SK-N-SH (cell line): Measurements from ENCODE around the gene SLC34A1. TPM values are rescaled to one million over a fixed set of nuclear protein-coding genes. Genes with fewer than 3 reads are reported as not detected.

Source experiments
- CTCF ChIA-PET: fragments of 300-600, 350-600 bp; formaldehyde crosslinking; extraction: SDS; loops from one replicate; lab custom pipeline; 2021; lab: Yijun Ruan, JAX
- POLR2A ChIA-PET: fragments of 350-600 bp; sonication (Branson Sonifier 250); formaldehyde crosslinking; extraction: SDS; loops from one replicate; lab custom pipeline; 2020; ENCODE audit warnings: antibody characterized with exemption, inconsistent platforms; lab: Yijun Ruan, JAX
- DNase-seq: peaks from one replicate; pipeline ENCODE4 v3.0.0; 2012
- H2AFZ ChIP-seq: fragments of 200-600 bp; sonication (generic); 2 replicates; pipeline ENCODE4 v1.8.1; 2016; ENCODE audit warnings: antibody characterized with exemption, mild to moderate bottlenecking, low read depth
- H3F3A ChIP-seq: fragments of 200-600 bp; sonication (generic); replicated peaks from 2 replicates; pipeline ENCODE3; 2016; ENCODE audit warnings: antibody characterized with exemption, mild to moderate bottlenecking; ENCODE audit not compliant: insufficient read depth
- H3K27ac ChIP-seq, 2 experiments: fragments of 200-500 bp in 1 of 2; fragments of 200-600 bp in 1 of 2; sonication (Bioruptor generic) in 1 of 2; sonication (generic), shearing (Covaris generic) in 1 of 2; 2 replicates each; pipeline versions ENCODE4 v1.5.1 to v1.6.1; 2014 to 2016; ENCODE audit warnings: low read depth in 2 of 2, inconsistent platforms in 1 of 2, low read length in 1 of 2, mild to moderate bottlenecking in 1 of 2, mixed read lengths in 1 of 2
- H3K27me3 ChIP-seq: fragments of 200-600 bp; sonication (generic), shearing (Covaris generic); 2 replicates; pipeline ENCODE4 v1.6.1; 2016; ENCODE audit warnings: mixed run types; ENCODE audit not compliant: insufficient read depth
- H3K36me3 ChIP-seq, 2 experiments: fragments of 200-500 bp in 1 of 2; fragments of 200-600 bp in 1 of 2; sonication (Bioruptor generic) in 1 of 2; sonication (generic) in 1 of 2; replicated peaks in 1 of 2; 2 replicates each; pipeline versions ENCODE3 to v1.5.1; 2014 to 2016; ENCODE audit warnings: low read length in 1 of 2, mild to moderate bottlenecking in 1 of 2; ENCODE audit not compliant: insufficient read depth in 2 of 2, control insufficient read depth in 1 of 2
- H3K4me1 ChIP-seq, 2 experiments: fragments of 200-500 bp in 1 of 2; fragments of 200-600 bp in 1 of 2; sonication (Bioruptor generic) in 1 of 2; sonication (generic), shearing (Covaris generic) in 1 of 2; 2 replicates each; pipeline versions ENCODE4 v1.5.1 to v1.6.1; 2014 to 2016; ENCODE audit warnings: low read depth in 1 of 2, low read length in 1 of 2, mixed run types in 1 of 2; ENCODE audit not compliant: insufficient read depth in 2 of 2, control insufficient read depth in 1 of 2
- H3K4me2 ChIP-seq: fragments of 200-600 bp; sonication (generic), shearing (Covaris generic); 2 replicates; pipeline ENCODE4 v1.6.1; 2017; ENCODE audit warnings: mixed run types
- H3K4me3 ChIP-seq, 2 experiments: fragments of 200-500 bp in 1 of 2; fragments of 200-600 bp in 1 of 2; sonication (Bioruptor generic) in 1 of 2; sonication (generic), shearing (Covaris generic) in 1 of 2; 2 replicates each; pipeline versions ENCODE4 v1.5.1 to v1.8.1; 2014 to 2016; ENCODE audit warnings: low read depth in 2 of 2, inconsistent platforms in 1 of 2, low read length in 1 of 2, mild to moderate bottlenecking in 1 of 2, mixed read lengths in 1 of 2, moderate library complexity in 1 of 2
- H3K79me2 ChIP-seq: fragments of 200-600 bp; sonication (generic); 2 replicates; pipeline ENCODE4 v1.8.1; 2017; ENCODE audit warnings: mild to moderate bottlenecking; ENCODE audit not compliant: insufficient read depth
- H3K9ac ChIP-seq: fragments of 200-600 bp; sonication (generic); 2 replicates; pipeline ENCODE4 v1.6.1; 2017; ENCODE audit warnings: mixed run types
- H3K9me2 ChIP-seq: fragments of 200-600 bp; sonication (generic); 2 replicates; pipeline ENCODE4 v1.6.1; 2017; ENCODE audit warnings: mixed run types
- H3K9me3 ChIP-seq: fragments of 200-600 bp; sonication (generic); 2 replicates; pipeline ENCODE4 v1.6.1; 2017; ENCODE audit warnings: mixed run types, mild to moderate bottlenecking, moderate library complexity
- H4K20me1 ChIP-seq: fragments of 200-600 bp; sonication (generic); 2 replicates; pipeline ENCODE4 v1.6.1; 2017; ENCODE audit warnings: mild to moderate bottlenecking, mixed run types; ENCODE audit not compliant: insufficient read depth
- GATA2 ChIP-seq: sonication (generic); formaldehyde crosslinking; IDR thresholded peaks from 2 replicates; pipeline ENCODE4 v1.5.0; 2020; ENCODE audit warnings: mild to moderate bottlenecking, missing genetic modification reagents
- MXI1 ChIP-seq: IDR thresholded peaks from 2 replicates; pipeline ENCODE4 v1.6.1; 2012; ENCODE audit warnings: mild to moderate bottlenecking, low read depth, low read length, improper control_type of control experiment
- NFIC ChIP-seq: IDR thresholded peaks from 2 replicates; pipeline ENCODE4 v1.4.0; 2012; ENCODE audit warnings: borderline replicate concordance
- RAD21 ChIP-seq: IDR thresholded peaks from 2 replicates; pipeline ENCODE4 v1.6.1; 2012; ENCODE audit warnings: mild to moderate bottlenecking, low read length
- RXRA ChIP-seq: IDR thresholded peaks from 2 replicates; pipeline ENCODE4 v1.4.0; 2012; ENCODE audit warnings: low read depth, mild to moderate bottlenecking, borderline replicate concordance
- SIN3A ChIP-seq: IDR thresholded peaks from 2 replicates; pipeline ENCODE4 v1.6.1; 2012; ENCODE audit warnings: low read depth, mild to moderate bottlenecking, low read length, moderate library complexity, borderline replicate concordance
- SMC3 ChIP-seq: IDR thresholded peaks from 2 replicates; pipeline ENCODE4 v1.6.1; 2012; ENCODE audit warnings: low read depth, low read length, improper control_type of control experiment
- TAF1 ChIP-seq: IDR thresholded peaks from 2 replicates; pipeline ENCODE4 v1.6.1; 2012; ENCODE audit warnings: low read depth, mild to moderate bottlenecking, low read length, moderate library complexity, borderline replicate concordance
- TCF12 ChIP-seq: IDR thresholded peaks from 2 replicates; pipeline ENCODE4 v1.4.0; 2012
- WGBS: methylation state at CpG from one replicate; pipeline ENCODE4 v1.1.6; 2017; ENCODE audit warnings: low lambda C conversion rate; 5-methylcytosine and 5-hydroxymethylcytosine counted together
- polyA plus RNA-seq, 3 experiments: library from polyadenylated mRNA; depleted of rRNA; stranded (reverse); fragments of >200 nt; gene quantifications; 2 replicates each; pipeline ENCODE4 v1.2.3, GENCODE V29; 2012
- TF ChIP-seq, protein P1 (sequence below): IDR thresholded peaks from 2 replicates; pipeline ENCODE4 v1.4.0; 2012; ENCODE audit warnings: low read depth, borderline replicate concordance
- TF ChIP-seq, protein P2 (sequence below): IDR thresholded peaks from 2 replicates; pipeline ENCODE4; 2012
- TF ChIP-seq, protein P3 (sequence below): IDR thresholded peaks from 2 replicates; pipeline ENCODE4 v1.6.1; 2012; ENCODE audit warnings: mild to moderate bottlenecking, low read depth, low read length, moderate library complexity
- TF ChIP-seq, protein P4 (sequence below): IDR thresholded peaks from 2 replicates; pipeline ENCODE4 v1.4.0; 2012; ENCODE audit warnings: low read depth, borderline replicate concordance
- TF ChIP-seq, protein P5 (sequence below): IDR thresholded peaks from 2 replicates; pipeline ENCODE4 v1.4.0; 2012; ENCODE audit warnings: low read depth

SLC34A1 gene
- polyA plus RNA-seq, 1 of the 3 experiments (the other 2 are of a cell fraction) = 0.03 TPM

DNA sequence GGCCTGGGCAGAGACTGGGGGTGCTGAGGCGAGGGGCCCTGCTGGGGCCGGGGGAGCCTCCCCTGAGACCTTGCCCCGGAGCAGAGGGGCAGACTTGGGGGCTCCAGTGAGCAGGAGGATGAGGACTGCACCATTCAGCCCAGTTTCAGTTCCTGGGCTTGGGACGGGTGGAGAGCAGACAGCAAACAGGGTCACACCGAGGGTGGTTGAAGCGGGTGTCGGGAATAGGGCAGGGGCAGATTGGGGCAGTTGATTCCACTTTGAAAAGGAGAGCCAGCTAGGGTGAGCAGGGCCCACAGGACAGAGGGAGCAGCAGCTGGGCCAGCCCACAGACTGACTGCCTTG lies 46.7 kb downstream of the SLC34A1 start (continued):
- TF ChIP-seq TCF12 = no peak
- TF ChIP-seq, protein P1, sequence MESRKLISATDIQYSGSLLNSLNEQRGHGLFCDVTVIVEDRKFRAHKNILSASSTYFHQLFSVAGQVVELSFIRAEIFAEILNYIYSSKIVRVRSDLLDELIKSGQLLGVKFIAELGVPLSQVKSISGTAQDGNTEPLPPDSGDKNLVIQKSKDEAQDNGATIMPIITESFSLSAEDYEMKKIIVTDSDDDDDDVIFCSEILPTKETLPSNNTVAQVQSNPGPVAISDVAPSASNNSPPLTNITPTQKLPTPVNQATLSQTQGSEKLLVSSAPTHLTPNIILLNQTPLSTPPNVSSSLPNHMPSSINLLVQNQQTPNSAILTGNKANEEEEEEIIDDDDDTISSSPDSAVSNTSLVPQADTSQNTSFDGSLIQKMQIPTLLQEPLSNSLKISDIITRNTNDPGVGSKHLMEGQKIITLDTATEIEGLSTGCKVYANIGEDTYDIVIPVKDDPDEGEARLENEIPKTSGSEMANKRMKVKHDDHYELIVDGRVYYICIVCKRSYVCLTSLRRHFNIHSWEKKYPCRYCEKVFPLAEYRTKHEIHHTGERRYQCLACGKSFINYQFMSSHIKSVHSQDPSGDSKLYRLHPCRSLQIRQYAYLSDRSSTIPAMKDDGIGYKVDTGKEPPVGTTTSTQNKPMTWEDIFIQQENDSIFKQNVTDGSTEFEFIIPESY = no peak
- TF ChIP-seq, all 33 proteins: peak for 0

DNA sequence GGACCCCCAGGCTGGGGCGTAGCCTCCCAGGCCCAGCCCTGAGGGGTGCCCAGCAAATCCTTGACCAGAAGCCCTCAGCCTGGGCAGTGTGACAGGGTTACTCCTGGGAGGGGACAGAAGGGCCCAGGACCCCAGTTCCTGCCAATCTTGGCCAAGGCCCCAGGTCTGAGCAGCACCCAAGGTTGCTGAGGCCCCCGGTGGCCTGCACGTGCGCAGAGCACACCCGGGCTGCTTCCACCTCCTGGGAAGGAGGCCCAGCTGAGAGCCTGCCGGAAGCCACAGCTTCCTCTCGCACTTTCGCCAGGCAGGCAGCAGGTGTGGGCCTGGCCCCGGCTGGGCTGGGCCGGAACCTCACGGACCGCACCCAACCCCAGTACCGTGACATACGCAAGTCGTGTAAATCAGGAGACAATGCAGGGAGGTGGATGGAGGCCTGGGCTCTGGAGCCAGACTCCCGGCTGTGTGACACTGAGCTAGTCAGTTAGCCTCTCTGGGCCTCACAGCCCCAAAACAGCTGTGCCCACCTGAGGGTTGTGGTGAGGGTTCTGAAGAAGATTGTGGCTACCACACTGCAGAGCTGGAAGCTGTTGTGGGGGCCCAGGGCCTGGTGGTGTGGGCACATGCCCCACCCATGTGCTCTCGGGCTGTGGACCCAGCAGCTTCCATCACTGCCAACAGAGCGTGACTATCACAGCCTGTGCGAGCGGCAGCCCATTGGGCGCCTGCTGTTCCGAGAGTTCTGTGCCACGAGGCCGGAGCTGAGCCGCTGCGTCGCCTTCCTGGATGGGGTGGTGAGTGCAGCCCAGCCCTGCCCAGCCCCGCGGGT lies 47.3 kb downstream of the SLC34A1 start:
- Histone ChIP-seq H3K36me3 (peaks cover 7 to 50% of the 10 kb centered on the region in 2 experiments), H3K4me1 (peaks cover 0 to 26% of the 10 kb centered on the region in 2 experiments; a peak in 1 of 4 replicates), H3K9me3 (no peaks in the 10 kb centered on the region), H3K9ac (no peak overlapping the region), H4K20me1 (0 out of 2 replicates have a peak, but pooled peaks cover 13% of the 10 kb centered on the region), H3K27me3 (no peaks in the 10 kb centered on the region), H3K79me2 (peaks cover 30% of the 10 kb centered on the region), H3K4me3 (no peak overlapping the region), H2AFZ (no peak overlapping the region), H3K9me2 (no peaks in the 10 kb centered on the region), H3K4me2 (no peak overlapping the region), H3F3A (peaks cover 5% of the 10 kb centered on the region), H3K27ac (no peak overlapping the region; a peak in 1 of 4 replicates)
- no peak for DNase-seq
- ChIA-PET CTCF (interaction anchor here (0.9 to 10.8 kb wide), 11 partner anchors 9 to 69 kb away, joined by 3 to 120 read pairs (median 4); no protein-coding TSS in a partner anchor), POLR2A (interaction anchor here (1.5 kb wide), 1 partner anchor 14 kb away, joined by 3 read pairs; no protein-coding TSS in a partner anchor)
- 97% methylated on average over 9 of the region's 29 CpGs for WGBS
- TF ChIP-seq, protein P2, sequence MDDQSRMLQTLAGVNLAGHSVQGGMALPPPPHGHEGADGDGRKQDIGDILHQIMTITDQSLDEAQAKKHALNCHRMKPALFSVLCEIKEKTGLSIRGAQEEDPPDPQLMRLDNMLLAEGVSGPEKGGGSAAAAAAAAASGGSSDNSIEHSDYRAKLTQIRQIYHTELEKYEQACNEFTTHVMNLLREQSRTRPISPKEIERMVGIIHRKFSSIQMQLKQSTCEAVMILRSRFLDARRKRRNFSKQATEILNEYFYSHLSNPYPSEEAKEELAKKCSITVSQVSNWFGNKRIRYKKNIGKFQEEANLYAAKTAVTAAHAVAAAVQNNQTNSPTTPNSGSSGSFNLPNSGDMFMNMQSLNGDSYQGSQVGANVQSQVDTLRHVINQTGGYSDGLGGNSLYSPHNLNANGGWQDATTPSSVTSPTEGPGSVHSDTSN = 0 out of 2 replicates have a peak, but pooled peaks have one; percentile 2
- no peak for TF ChIP-seq MXI1

DNA sequence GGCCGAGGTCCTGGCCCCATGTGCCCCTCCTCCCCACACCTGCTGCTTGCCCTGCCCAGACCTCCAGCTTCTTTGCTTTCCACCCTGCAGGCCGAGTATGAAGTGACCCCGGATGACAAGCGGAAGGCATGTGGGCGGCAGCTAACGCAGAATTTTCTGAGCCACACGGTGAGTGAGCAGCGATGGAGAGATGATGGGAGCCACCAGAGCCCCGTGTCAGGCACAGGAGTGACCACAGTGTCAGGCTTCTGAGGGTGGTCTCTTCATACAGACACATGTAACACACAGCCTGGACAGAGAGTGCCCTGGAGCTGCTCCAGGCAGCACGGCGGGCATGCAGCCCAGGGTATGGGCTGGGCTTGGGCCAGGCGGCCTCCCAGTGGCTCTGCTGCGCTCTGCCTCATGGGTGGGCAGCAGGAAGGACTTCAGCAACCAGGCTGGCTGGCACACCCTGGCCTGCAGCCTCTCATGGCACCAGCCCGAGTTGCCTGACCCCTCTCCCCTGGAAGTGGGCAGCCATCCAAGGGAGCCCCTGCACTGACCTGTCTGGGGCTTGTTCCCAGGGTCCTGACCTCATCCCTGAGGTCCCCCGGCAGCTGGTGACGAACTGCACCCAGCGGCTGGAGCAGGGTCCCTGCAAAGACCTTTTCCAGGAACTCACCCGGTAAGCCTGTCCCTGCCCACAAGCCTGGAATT lies 48.1 kb downstream of the SLC34A1 start:
- CTCF ChIA-PET = interaction anchor here (0.9 to 3.8 kb wide), 9 partner anchors 8 to 69 kb away, joined by 3 to 21 read pairs (median 3); no protein-coding TSS in a partner anchor
- DNase-seq = no peak
- 0 out of 2 replicates have a peak, but pooled peaks cover 13% of the 10 kb centered on the region for H4K20me1 ChIP-seq
- no peaks in the 10 kb centered on the region for H3K27me3 ChIP-seq
- H3K4me1 ChIP-seq = peaks cover 0 to 22% of the 10 kb centered on the region in 2 experiments; a peak in 1 of 4 replicates
- H3K9ac ChIP-seq = no peak overlapping the region
- peaks cover 3% of the 10 kb centered on the region for H3F3A ChIP-seq
- POLR2A ChIA-PET = interaction anchor here (1.5 kb wide), 1 partner anchor 14 kb away, joined by 3 read pairs; no protein-coding TSS in a partner anchor
- H2AFZ ChIP-seq = no peak overlapping the region
- 100% methylated on average over 4 of the region's 18 CpGs for WGBS
- no peak overlapping the region for H3K4me2 ChIP-seq
- no peaks in the 10 kb centered on the region for H3K9me3 ChIP-seq
- no peak overlapping the region; a peak in 1 of 4 replicates for H3K27ac ChIP-seq
- H3K4me3 ChIP-seq = no peak overlapping the region
- H3K36me3 ChIP-seq = peaks cover 7 to 53% of the 10 kb centered on the region in 2 experiments
- H3K9me2 ChIP-seq = no peaks in the 10 kb centered on the region
- peaks cover 24% of the 10 kb centered on the region for H3K79me2 ChIP-seq
- TF ChIP-seq SMC3 (no peak), TAF1 (no peak), RXRA (no peak), RAD21 (no peak), GATA2 (CRISPR knock-in tag) (no peak), SIN3A (no peak), NFIC (no peak)
- TF ChIP-seq, protein P3, sequence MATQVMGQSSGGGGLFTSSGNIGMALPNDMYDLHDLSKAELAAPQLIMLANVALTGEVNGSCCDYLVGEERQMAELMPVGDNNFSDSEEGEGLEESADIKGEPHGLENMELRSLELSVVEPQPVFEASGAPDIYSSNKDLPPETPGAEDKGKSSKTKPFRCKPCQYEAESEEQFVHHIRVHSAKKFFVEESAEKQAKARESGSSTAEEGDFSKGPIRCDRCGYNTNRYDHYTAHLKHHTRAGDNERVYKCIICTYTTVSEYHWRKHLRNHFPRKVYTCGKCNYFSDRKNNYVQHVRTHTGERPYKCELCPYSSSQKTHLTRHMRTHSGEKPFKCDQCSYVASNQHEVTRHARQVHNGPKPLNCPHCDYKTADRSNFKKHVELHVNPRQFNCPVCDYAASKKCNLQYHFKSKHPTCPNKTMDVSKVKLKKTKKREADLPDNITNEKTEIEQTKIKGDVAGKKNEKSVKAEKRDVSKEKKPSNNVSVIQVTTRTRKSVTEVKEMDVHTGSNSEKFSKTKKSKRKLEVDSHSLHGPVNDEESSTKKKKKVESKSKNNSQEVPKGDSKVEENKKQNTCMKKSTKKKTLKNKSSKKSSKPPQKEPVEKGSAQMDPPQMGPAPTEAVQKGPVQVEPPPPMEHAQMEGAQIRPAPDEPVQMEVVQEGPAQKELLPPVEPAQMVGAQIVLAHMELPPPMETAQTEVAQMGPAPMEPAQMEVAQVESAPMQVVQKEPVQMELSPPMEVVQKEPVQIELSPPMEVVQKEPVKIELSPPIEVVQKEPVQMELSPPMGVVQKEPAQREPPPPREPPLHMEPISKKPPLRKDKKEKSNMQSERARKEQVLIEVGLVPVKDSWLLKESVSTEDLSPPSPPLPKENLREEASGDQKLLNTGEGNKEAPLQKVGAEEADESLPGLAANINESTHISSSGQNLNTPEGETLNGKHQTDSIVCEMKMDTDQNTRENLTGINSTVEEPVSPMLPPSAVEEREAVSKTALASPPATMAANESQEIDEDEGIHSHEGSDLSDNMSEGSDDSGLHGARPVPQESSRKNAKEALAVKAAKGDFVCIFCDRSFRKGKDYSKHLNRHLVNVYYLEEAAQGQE = no peak
- TF ChIP-seq, protein P4, sequence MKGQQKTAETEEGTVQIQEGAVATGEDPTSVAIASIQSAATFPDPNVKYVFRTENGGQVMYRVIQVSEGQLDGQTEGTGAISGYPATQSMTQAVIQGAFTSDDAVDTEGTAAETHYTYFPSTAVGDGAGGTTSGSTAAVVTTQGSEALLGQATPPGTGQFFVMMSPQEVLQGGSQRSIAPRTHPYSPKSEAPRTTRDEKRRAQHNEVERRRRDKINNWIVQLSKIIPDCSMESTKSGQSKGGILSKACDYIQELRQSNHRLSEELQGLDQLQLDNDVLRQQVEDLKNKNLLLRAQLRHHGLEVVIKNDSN = no peak
- TF ChIP-seq, protein P5, sequence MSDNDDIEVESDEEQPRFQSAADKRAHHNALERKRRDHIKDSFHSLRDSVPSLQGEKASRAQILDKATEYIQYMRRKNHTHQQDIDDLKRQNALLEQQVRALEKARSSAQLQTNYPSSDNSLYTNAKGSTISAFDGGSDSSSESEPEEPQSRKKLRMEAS = no peak
